HG02759 (cell line): ENCODE data around the gene STAU1.
"Not testable (repeated sequence)": the region's sequence is repeated elsewhere in the genome, so short reads cannot be mapped to it uniquely, and the experiment has no call there.

Source experiments
- ATAC-seq: cut with Tn5 transposase; IDR thresholded peaks from one replicate; pipeline ENCODE4 v1.9.1; 2021; ENCODE audit warnings: mild to moderate bottlenecking, moderate library complexity; ENCODE audit not compliant: unreplicated experiment

The STAU1 gene

GRCh38 chr20:49091104-49091503 lies 97.0 kb downstream of the STAU1 start:
- ATAC-seq: no peak

GRCh38 chr20:49082295-49082694 lies 105.8 kb downstream of the STAU1 start:
- ATAC-seq: not testable (repeated sequence)

GRCh38 chr20:49078310-49078709 lies 109.8 kb downstream of the STAU1 start:
- ATAC-seq: no peak

GRCh38 chr20:49074521-49074920 lies 113.6 kb downstream of the STAU1 start:
- ATAC-seq: no peak
